ENCODE results near the gene ARHGEF38.
"Not testable (repeated sequence)": the region's sequence is repeated elsewhere in the genome, so short reads cannot be mapped to it uniquely, and the experiment has no call there.

ARHGEF38 gene

DNA sequence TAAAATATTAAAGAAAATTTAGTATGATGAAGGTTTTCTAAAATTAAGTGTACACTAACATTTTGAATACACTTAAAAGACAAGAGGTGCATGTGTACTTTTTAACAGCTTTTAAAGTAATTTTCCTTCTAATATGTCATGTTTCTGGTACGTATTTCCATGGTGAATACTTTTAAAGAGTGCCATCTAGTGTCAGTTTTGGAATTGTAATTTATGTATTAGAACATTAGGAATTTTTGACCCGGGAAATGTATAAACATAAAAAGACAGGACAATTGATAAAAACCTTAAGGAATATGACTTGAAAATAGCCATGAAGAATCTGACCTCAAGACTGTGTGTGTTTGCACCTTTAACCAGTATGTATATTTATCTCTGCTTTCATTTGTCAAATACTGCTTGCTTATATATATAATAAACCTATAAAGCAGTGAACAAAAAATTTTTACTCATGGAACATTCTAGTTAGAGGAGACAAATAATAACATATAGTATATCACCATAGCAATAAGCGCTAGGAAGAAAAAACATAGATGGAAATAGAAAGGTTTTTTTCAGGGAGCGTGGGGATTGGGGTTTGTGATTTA lies 163.4 kb downstream of the ARHGEF38 start:
- no peak for DNase-seq

DNA sequence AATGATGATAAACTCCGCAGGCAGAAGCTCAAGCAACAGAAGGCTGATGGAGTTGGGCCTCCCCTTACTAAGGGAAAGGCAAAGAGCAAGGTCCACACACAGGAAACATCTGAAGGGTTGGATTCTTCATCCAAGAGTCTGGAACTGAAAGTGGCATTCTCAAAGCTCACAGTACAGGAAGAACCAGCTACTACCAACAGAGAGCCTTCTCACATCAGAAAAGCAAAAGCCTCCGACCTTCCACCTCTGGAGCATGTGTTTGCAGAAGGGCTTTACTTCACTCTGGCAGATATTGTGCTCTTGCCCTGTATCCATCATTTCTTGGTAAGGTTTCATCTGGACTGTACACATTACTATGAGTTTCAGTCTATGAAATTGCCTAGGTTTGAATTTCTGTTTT lies 166.8 kb downstream of the ARHGEF38 start:
- DNase-seq: no peak

DNA sequence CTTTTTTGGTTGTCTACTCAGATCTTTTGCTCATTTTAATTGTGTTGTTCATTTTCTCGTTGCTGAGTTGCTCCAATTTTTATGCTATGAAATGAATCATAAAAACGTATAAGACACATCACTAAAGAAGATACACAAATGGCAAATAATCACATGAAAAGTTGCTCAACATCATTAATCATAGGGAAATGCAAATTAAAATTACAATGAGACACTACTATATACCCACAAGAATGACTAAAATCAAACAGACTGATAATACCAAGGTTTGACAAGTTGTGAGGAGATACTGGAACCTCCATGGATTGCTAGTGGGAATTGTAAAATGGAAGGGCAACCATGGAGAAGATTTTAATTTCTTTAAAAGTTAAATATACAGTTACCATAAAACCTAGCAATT lies 173.2 kb downstream of the ARHGEF38 start:
- no peak for DNase-seq

DNA sequence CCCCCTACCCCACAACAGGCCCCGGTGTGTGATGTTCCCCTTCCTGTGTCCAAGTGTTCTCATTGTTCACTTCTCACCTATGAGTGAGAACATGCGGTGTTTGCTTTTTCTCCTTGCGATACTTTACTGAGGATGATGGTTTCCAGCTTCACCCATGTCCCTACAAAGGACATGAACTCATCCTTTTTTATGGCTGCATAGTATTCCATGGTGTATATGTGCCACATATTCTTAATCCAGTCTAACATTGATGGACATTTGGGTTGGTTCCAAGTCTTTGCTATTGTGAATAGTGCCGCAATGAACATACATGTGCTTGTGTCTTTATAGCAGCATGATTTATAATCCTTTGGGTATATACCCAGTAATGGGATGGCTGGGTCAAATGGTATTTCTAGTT lies 177.5 kb downstream of the ARHGEF38 start:
- DNase-seq: not testable (repeated sequence)
